ENCODE measurements around the gene SHISA4. TPM values are rescaled to one million over a fixed set of nuclear protein-coding genes. Genes with fewer than 3 reads are reported as not detected.

Gene SHISA4
- total and polyA plus RNA-seq, 2 donors (not counting 1 experiment from before 2014, with no cell fraction given), result 0.12 TPM; not detected in 1

DNA sequence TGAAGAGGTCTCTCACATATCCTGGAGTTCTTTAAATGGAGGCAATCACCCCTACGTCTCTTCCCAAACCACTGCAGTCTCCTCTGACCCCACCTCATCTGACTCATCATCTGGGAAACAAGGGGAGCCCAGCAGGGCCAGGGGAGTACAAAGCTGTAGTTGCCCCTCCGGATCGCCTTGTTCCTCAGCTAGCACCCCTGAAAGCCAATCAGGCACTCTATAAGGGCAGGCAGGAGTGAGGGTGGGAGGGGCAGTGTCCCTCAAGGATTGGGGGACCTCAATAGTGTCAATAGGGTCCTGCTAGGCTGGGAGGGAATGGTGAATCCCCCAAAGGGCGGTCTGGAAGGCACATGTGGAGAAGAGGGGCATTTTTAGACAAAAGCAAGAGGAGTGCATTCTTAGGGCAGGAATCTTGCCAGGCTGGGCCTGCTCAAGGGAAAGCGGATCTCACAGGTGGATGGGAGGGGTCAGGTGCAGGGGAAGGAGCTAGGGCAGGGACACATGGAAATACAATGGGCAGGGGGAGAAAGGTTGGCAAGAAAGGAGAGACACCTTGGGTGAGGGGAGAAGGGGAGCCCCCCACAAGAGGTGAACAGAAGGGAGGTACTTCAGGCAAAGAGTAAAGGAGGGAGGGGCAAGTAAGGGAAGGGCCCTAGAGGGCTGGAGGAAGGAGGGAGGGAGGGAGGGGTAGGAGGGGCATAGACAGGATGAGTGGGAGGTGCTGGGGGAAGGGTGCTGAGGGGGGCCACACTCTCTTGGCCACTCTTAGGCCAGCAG lies 5.8 kb downstream of the SHISA4 start:
- TF ChIP-seq, protein P1, sequence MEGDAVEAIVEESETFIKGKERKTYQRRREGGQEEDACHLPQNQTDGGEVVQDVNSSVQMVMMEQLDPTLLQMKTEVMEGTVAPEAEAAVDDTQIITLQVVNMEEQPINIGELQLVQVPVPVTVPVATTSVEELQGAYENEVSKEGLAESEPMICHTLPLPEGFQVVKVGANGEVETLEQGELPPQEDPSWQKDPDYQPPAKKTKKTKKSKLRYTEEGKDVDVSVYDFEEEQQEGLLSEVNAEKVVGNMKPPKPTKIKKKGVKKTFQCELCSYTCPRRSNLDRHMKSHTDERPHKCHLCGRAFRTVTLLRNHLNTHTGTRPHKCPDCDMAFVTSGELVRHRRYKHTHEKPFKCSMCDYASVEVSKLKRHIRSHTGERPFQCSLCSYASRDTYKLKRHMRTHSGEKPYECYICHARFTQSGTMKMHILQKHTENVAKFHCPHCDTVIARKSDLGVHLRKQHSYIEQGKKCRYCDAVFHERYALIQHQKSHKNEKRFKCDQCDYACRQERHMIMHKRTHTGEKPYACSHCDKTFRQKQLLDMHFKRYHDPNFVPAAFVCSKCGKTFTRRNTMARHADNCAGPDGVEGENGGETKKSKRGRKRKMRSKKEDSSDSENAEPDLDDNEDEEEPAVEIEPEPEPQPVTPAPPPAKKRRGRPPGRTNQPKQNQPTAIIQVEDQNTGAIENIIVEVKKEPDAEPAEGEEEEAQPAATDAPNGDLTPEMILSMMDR (IDR thresholded peaks at IDR 0.05), result no peak
- TF ChIP-seq EZH2 (IDR thresholded peaks at IDR 0.05; ENCODE audit: borderline replicate concordance, insufficient read depth, low read depth, low read length, poor library complexity, severe bottlenecking), result no peak
- peaks cover 6% of the 10 kb centered on the region for H3K4me1 Mint-ChIP-seq
- Histone ChIP-seq H3K4me3 (ENCODE audit: control extremely low read depth in 1 of 5, extremely low read depth in 1 of 5, insufficient read depth in 1 of 5, low read depth in 2 of 5, low read length in 4 of 5) (no peak overlapping the region), H3K27me3 (replicated peaks in 1 of 4; ENCODE audit: control extremely low read depth in 1 of 4, control insufficient read depth in 3 of 4, insufficient read depth in 4 of 4, low read length in 3 of 4) (peaks cover 0 to 36% (median 15%) of the 10 kb centered on the region in 4 experiments), H3K79me2 (ENCODE audit: control insufficient read depth, insufficient read depth, low read length) (no peaks in the 10 kb centered on the region), H3K9me3 (ENCODE audit: control extremely low read depth in 1 of 3, control insufficient read depth in 2 of 3, insufficient read depth in 1 of 3, low read length in 2 of 3) (peaks cover 0 to under 1% (median 0%) of the 10 kb centered on the region in 3 donors), H3K9ac (ENCODE audit: low read length) (no peak overlapping the region), H3K4me2 (replicated peaks; ENCODE audit: low read depth, low read length, poor library complexity, severe bottlenecking) (no peak overlapping the region), H3K4me1 (ENCODE audit: control insufficient read depth in 2 of 2, insufficient read depth in 2 of 2, low read length in 2 of 2) (peaks cover 2 to 6% of the 10 kb centered on the region in 2 donors), H3K27ac (ENCODE audit: low read length in 2 of 2) (no peak overlapping the region), H4K20me1 (ENCODE audit: control insufficient read depth, insufficient read depth, low read length, poor library complexity, severe bottlenecking) (no peaks in the 10 kb centered on the region), H2AFZ (ENCODE audit: insufficient read depth, low read depth, low read length, poor library complexity, severe bottlenecking) (no peak overlapping the region), H3K36me3 (replicated peaks in 1 of 2; ENCODE audit: control extremely low read depth in 1 of 2, control insufficient read depth in 1 of 2, extremely low read depth in 1 of 2, insufficient read depth in 2 of 2, low read length in 1 of 2) (no peaks in the 10 kb centered on the region)
- ATAC-seq (ENCODE audit: low read depth), result no peak
- no peak overlapping the region for H3K27ac Mint-ChIP-seq
- no peaks in the 10 kb centered on the region for H3K9me3 Mint-ChIP-seq (ENCODE audit: insufficient read depth)
- ChIA-PET POLR2A (no interaction called here), CTCF (interaction anchor here (0.6 to 5.5 kb wide), 13 partner anchors 8 to 1033 kb away, joined by 3 to 51 read pairs (median 4); no protein-coding TSS in a partner anchor)
- DNase-seq, result no peak
- intact Hi-C loops (cut with micrococcal nuclease), result no loop called here
- peaks cover 40% of the 10 kb centered on the region for H3K27me3 Mint-ChIP-seq
- no peak overlapping the region for H3K4me3 Mint-ChIP-seq
- 83% methylated on average over 3 of the region's 5 CpGs for WGBS (ENCODE audit: insufficient coverage)

DNA sequence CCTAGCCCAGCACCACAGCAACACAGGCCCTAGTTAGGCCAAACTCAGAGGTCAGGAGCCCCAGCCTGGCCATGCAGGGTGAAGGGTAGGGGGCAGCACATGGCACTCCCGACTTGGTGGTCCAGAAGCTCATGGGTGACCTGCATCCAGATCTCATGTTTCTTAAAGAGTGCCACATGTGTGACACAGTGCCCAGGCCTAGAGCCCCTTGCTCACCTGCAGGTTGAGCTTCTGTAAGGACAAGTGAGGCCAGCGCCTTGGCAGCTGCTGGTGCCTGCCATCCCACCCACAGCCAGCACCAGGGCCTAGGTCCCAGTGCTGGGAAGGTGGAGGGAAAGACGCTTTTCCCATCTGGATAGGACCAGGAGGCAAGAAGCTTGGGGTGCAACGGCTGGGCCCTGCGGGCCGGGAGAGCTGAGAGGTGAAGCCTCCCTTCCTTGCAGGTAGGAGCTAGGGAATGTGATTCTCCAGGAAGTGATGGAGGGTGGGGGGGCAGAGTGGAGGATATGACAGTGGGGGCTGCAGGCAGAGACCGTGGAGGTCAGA lies 6.5 kb downstream of the SHISA4 start:
- no peak for DNase-seq
- peaks cover 5% of the 10 kb centered on the region for H3K4me1 Mint-ChIP-seq
- H3K27me3 ChIP-seq (replicated peaks in 1 of 4; ENCODE audit: control extremely low read depth in 1 of 4, control insufficient read depth in 3 of 4, insufficient read depth in 4 of 4, low read length in 3 of 4), result peaks cover 0 to 30% (median 10%) of the 10 kb centered on the region in 4 experiments
- ChIA-PET POLR2A (no interaction called here), CTCF (interaction anchor here (0.6 to 5.5 kb wide), 22 partner anchors 9 to 1034 kb away, joined by 3 to 51 read pairs (median 4); no protein-coding TSS in a partner anchor)
- no peak overlapping the region for H3K27ac Mint-ChIP-seq
- no peak overlapping the region for H3K4me3 ChIP-seq (ENCODE audit: control extremely low read depth in 1 of 5, extremely low read depth in 1 of 5, insufficient read depth in 1 of 5, low read depth in 2 of 5, low read length in 4 of 5)
- no peak overlapping the region for H3K9ac ChIP-seq (ENCODE audit: low read length)
- ATAC-seq (ENCODE audit: low read depth), result no peak
- no peaks in the 10 kb centered on the region for H3K36me3 ChIP-seq (replicated peaks in 1 of 2; ENCODE audit: control extremely low read depth in 1 of 2, control insufficient read depth in 1 of 2, extremely low read depth in 1 of 2, insufficient read depth in 2 of 2, low read length in 1 of 2)
- intact Hi-C loops (cut with micrococcal nuclease), result no loop called here
- no peaks in the 10 kb centered on the region for H4K20me1 ChIP-seq (ENCODE audit: control insufficient read depth, insufficient read depth, low read length, poor library complexity, severe bottlenecking)
- no peaks in the 10 kb centered on the region for H3K9me3 ChIP-seq (ENCODE audit: control extremely low read depth in 1 of 3, control insufficient read depth in 2 of 3, insufficient read depth in 1 of 3, low read length in 2 of 3)
- no peak for TF ChIP-seq EZH2 (IDR thresholded peaks at IDR 0.05; ENCODE audit: borderline replicate concordance, insufficient read depth, low read depth, low read length, poor library complexity, severe bottlenecking)
- TF ChIP-seq, protein P1 (IDR thresholded peaks at IDR 0.05), result no peak
- peaks cover 40% of the 10 kb centered on the region for H3K27me3 Mint-ChIP-seq
- H3K9me3 Mint-ChIP-seq (ENCODE audit: insufficient read depth), result no peaks in the 10 kb centered on the region
- H3K4me1 ChIP-seq (ENCODE audit: control insufficient read depth in 2 of 2, insufficient read depth in 2 of 2, low read length in 2 of 2), result peaks cover 0 to 4% of the 10 kb centered on the region in 2 donors
- H3K4me3 Mint-ChIP-seq, result no peak overlapping the region
- H3K4me2 ChIP-seq (replicated peaks; ENCODE audit: low read depth, low read length, poor library complexity, severe bottlenecking), result no peak overlapping the region
- H3K27ac ChIP-seq (ENCODE audit: low read length in 2 of 2), result no peak overlapping the region
- H2AFZ ChIP-seq (ENCODE audit: insufficient read depth, low read depth, low read length, poor library complexity, severe bottlenecking), result no peak overlapping the region
- H3K79me2 ChIP-seq (ENCODE audit: control insufficient read depth, insufficient read depth, low read length), result no peaks in the 10 kb centered on the region
- 84% methylated on average over 7 of the region's 7 CpGs for WGBS (ENCODE audit: insufficient coverage)
